Measurements from ENCODE around the gene LRP8.

DNA sequence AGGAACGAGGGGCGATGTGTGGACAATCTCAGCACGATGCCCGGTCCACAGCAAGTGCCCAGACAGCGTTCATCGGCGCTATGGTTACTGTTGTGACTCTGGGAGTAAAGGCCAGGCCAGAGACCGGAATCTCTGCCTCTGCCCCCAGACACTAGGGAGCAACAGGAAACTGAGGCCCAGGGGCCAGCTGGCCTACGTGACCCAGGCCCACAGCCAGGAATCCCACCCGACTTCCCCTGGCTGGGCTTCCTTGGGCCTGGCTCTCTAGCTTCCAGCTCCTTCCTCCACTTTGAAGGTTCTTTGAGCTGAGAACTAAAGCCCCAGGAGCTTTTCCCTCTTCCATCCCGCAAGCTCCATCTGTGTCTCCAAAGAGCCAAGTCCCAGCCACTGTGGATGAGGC, 4.6 kb downstream of the LRP8 start:
- TF ChIP-seq, protein P1, sequence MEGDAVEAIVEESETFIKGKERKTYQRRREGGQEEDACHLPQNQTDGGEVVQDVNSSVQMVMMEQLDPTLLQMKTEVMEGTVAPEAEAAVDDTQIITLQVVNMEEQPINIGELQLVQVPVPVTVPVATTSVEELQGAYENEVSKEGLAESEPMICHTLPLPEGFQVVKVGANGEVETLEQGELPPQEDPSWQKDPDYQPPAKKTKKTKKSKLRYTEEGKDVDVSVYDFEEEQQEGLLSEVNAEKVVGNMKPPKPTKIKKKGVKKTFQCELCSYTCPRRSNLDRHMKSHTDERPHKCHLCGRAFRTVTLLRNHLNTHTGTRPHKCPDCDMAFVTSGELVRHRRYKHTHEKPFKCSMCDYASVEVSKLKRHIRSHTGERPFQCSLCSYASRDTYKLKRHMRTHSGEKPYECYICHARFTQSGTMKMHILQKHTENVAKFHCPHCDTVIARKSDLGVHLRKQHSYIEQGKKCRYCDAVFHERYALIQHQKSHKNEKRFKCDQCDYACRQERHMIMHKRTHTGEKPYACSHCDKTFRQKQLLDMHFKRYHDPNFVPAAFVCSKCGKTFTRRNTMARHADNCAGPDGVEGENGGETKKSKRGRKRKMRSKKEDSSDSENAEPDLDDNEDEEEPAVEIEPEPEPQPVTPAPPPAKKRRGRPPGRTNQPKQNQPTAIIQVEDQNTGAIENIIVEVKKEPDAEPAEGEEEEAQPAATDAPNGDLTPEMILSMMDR (IDR thresholded peaks at IDR 0.05) = no peak
- TF ChIP-seq POLR2A (IDR thresholded peaks at IDR 0.05) (no peak), POLR2AphosphoS5 (IDR thresholded peaks at IDR 0.05; ENCODE audit: insufficient read depth in 1 of 2, low read depth in 1 of 2) (no peak)
